Psoas muscle (tissue), 8 donors: ENCODE data around the gene SLC41A3. TPM values are rescaled to one million over a fixed set of nuclear protein-coding genes. Genes with fewer than 3 reads are reported as not detected.

ENCODE experiments used
- ATAC-seq, 4 donors: fragments of 200-7000 bp; cut with Tn5 transposase; one replicate each; pipeline ENCODE4 v1.9.1; 2020; ENCODE audit warnings: moderate library complexity in 3 of 4, mild to moderate bottlenecking in 2 of 4
- DNase-seq, 2 donors: peaks; one replicate each; pipeline ENCODE4 v3.0.0-alpha.2; 2020
- H3K27ac ChIP-seq: fragments of 200-600 bp; one replicate; pipeline ENCODE4 v1.8.0; 2022
- H3K27me3 ChIP-seq, 3 donors: fragments of 200-600 bp in 1 of 3; one replicate each; pipeline versions ENCODE4 v1.6.1 to v1.8.0; 2013 to 2022; ENCODE audit warnings: low read length in 2 of 3, mild to moderate bottlenecking in 2 of 3, moderate library complexity in 1 of 3; ENCODE audit not compliant: insufficient read depth in 3 of 3
- H3K36me3 ChIP-seq, 2 donors: fragments of 200-600 bp in 1 of 2; one replicate each; pipeline versions ENCODE4 v1.6.1 to v1.8.0; 2013 to 2022; ENCODE audit warnings: low read depth in 1 of 2, mild to moderate bottlenecking in 1 of 2, moderate library complexity in 1 of 2; ENCODE audit not compliant: insufficient read depth in 1 of 2
- H3K4me1 ChIP-seq: fragments of 200-600 bp; one replicate; pipeline ENCODE4 v1.8.0; 2022
- H3K4me3 ChIP-seq: fragments of 200-600 bp; one replicate; pipeline ENCODE4 v1.8.0; 2022; ENCODE audit warnings: mild to moderate bottlenecking
- H3K9me3 ChIP-seq: fragments of 200-600 bp; one replicate; pipeline ENCODE4 v1.8.0; 2022
- CTCF ChIP-seq: fragments of 200-600 bp; IDR thresholded peaks from one replicate; pipeline ENCODE4 v1.8.0; 2022; ENCODE audit warnings: antibody characterized with exemption
- WGBS, 3 donors: extraction: QIAGEN DNeasy Blood & Tissue Kit; methylation state at CpG; one replicate each; pipeline versions ENCODE4 v1.1.6 to v1.1.7; 2013; 5-methylcytosine and 5-hydroxymethylcytosine counted together
- intact Hi-C, 2 donors: fragments of 100-400 bp; cut with DNase I; formaldehyde crosslinking; loops; one replicate each; pipeline versions ENCODE4 v1.11.0 to v1.14.2; 2022
- polyA plus RNA-seq, 3 donors: library from polyadenylated mRNA; stranded (reverse); fragments of 200-250 nt; gene quantifications; one replicate each; pipeline ENCODE4 v1.2.3, GENCODE V29; 2013
- total RNA-seq, 4 donors: library from RNA; stranded (reverse); fragmentation: NEBNext Ultra II Directional in 2 of 4; extraction: Animal tissue kit (Norgen Biotek cat#: 25700) in 2 of 4; gene quantifications; one replicate each; pipeline versions ENCODE4 v1.2.1 to v1.2.4, GENCODE V29; 2021 to 2023
- donor health status: healthy with polysubstance abuse.
- donor health status: DM: no; HTN: no; CAD: no; lungs with moderate emphysema.
- donor health status: Bipolar disorder and iron deficiency.
- donor health status: healthy.
- donor health status: DM: yes; HTN: yes; CAD: no.
- donor health status: DM: no; HTN: no; CAD: no.
- donor health status: DM: no; HTN: no; CAD: no.
- donor health status: DM: yes; HTN: yes; CAD: no.

The SLC41A3 gene
- total and polyA plus RNA-seq, 7 donors, result 28.7 to 58.9 (median 37.5) TPM

- Histone ChIP-seq H3K4me3 (no peak overlapping the region), H3K4me1 (no peaks in the 10 kb centered on the region), H3K27me3 (no peaks in the 10 kb centered on the region), H3K9me3 (no peaks in the 10 kb centered on the region), H3K27ac (no peak overlapping the region), H3K36me3 (peaks cover 0 to 47% of the 10 kb centered on the region in 2 donors)
- intact Hi-C loops, result no loop called here
- ATAC-seq (no peak), DNase-seq (no peak)
- 70 to 87% (median 86%) methylated on average over 5 of the region's 5 CpGs for WGBS, 3 donors
- TF ChIP-seq CTCF, result no peak
These were observed 62.7 kb downstream of the SLC41A3 start for GRCh38 chr3:126021224-126021623.

- H3K36me3 ChIP-seq, result peaks cover 0 to 45% of the 10 kb centered on the region in 2 donors
- no peak overlapping the region for H3K4me3 ChIP-seq
- no peak for TF ChIP-seq CTCF
These were observed 64.2 kb downstream of the SLC41A3 start for GRCh38 chr3:126019683-126020082.

GRCh38 chr3:126018995-126019394, 64.9 kb downstream of the SLC41A3 start:
- Histone ChIP-seq H3K4me3 (no peak overlapping the region), H3K9me3 (no peaks in the 10 kb centered on the region), H3K36me3 (peaks cover 0 to 47% of the 10 kb centered on the region in 2 donors), H3K27me3 (no peaks in the 10 kb centered on the region), H3K27ac (no peak overlapping the region), H3K4me1 (no peaks in the 10 kb centered on the region)
- ATAC-seq (no peak), DNase-seq (no peak)
- intact Hi-C loops, result no loop called here
- WGBS, 3 donors, result 89 to 95% (median 90%) methylated on average over 7 of the region's 7 CpGs
- TF ChIP-seq CTCF, result no peak

More at GRCh38 chr3:126019683-126020082, 64.2 kb downstream of the SLC41A3 start:
- H3K9me3 ChIP-seq, result no peaks in the 10 kb centered on the region
- DNase-seq (no peak), ATAC-seq (no peak)
- H3K4me1 ChIP-seq, result no peaks in the 10 kb centered on the region
- no peaks in the 10 kb centered on the region for H3K27me3 ChIP-seq
- no peak overlapping the region for H3K27ac ChIP-seq
- WGBS, 3 donors, result 76 to 92% (median 81%) methylated on average over 5 of the region's 5 CpGs
- intact Hi-C loops, result no loop called here

- no peak overlapping the region for H3K4me3 ChIP-seq
- no peak for ATAC-seq
These were observed 65.4 kb downstream of the SLC41A3 start for GRCh38 chr3:126018545-126018944.

More at GRCh38 chr3:126018545-126018944, 65.4 kb downstream of the SLC41A3 start:
- WGBS, 3 donors, result 65 to 84% (median 83%) methylated on average over 1 of the region's 1 CpG
- Histone ChIP-seq H3K27me3 (no peaks in the 10 kb centered on the region), H3K36me3 (peaks cover 0 to 49% of the 10 kb centered on the region in 2 donors), H3K9me3 (no peaks in the 10 kb centered on the region), H3K27ac (no peak overlapping the region), H3K4me1 (no peaks in the 10 kb centered on the region)
- intact Hi-C loops, result no loop called here
- no peak for DNase-seq
- TF ChIP-seq CTCF, result no peak
